Kidney epithelial cell (primary cell): ENCODE results near the gene CALN1. TPM values are rescaled to one million over a fixed set of nuclear protein-coding genes. Genes with fewer than 3 reads are reported as not detected.

Experiments
- DNase-seq: peaks from one replicate; pipeline ENCODE4 v3.0.0-alpha.2; 2010; ENCODE audit warnings: low read depth
- H3K27me3 ChIP-seq: 2 replicates; pipeline ENCODE4 v1.6.0; 2011; ENCODE audit warnings: low read length; ENCODE audit not compliant: control insufficient read depth, insufficient read depth
- H3K36me3 ChIP-seq: 2 replicates; pipeline ENCODE4 v1.5.1; 2011; ENCODE audit warnings: low read length; ENCODE audit not compliant: control insufficient read depth, insufficient read depth
- H3K4me3 ChIP-seq: 2 replicates; pipeline ENCODE4 v1.5.1; 2011; ENCODE audit warnings: low read depth, mild to moderate bottlenecking, control low read depth, low read length
- total RNA-seq: library from RNA; depleted of rRNA; stranded (reverse); fragments of >200 nt; gene quantifications from 2 replicates; pipeline ENCODE4 v1.2.3, GENCODE V29; 2015
- TF ChIP-seq, protein P1 (sequence below): IDR thresholded peaks from 2 replicates; pipeline ENCODE4 v1.5.1; 2011; ENCODE audit warnings: mild to moderate bottlenecking, moderate library complexity, low read length, control low read depth, inconsistent platforms; ENCODE audit not compliant: insufficient read depth, poor library complexity, severe bottlenecking

CALN1 gene
- total RNA-seq, 1 donor from 2014 or later: not detected

GRCh38 chr7:71995111-71995510, 417.0 kb downstream of the CALN1 start:
- Histone ChIP-seq H3K27me3 (no peaks in the 10 kb centered on the region), H3K36me3 (no peaks in the 10 kb centered on the region), H3K4me3 (no peak overlapping the region)

GRCh38 chr7:71991586-71991985, 420.6 kb downstream of the CALN1 start:
- H3K4me3 ChIP-seq: no peak overlapping the region
- no peaks in the 10 kb centered on the region for H3K36me3 ChIP-seq
- no peaks in the 10 kb centered on the region for H3K27me3 ChIP-seq
- TF ChIP-seq, protein P1, sequence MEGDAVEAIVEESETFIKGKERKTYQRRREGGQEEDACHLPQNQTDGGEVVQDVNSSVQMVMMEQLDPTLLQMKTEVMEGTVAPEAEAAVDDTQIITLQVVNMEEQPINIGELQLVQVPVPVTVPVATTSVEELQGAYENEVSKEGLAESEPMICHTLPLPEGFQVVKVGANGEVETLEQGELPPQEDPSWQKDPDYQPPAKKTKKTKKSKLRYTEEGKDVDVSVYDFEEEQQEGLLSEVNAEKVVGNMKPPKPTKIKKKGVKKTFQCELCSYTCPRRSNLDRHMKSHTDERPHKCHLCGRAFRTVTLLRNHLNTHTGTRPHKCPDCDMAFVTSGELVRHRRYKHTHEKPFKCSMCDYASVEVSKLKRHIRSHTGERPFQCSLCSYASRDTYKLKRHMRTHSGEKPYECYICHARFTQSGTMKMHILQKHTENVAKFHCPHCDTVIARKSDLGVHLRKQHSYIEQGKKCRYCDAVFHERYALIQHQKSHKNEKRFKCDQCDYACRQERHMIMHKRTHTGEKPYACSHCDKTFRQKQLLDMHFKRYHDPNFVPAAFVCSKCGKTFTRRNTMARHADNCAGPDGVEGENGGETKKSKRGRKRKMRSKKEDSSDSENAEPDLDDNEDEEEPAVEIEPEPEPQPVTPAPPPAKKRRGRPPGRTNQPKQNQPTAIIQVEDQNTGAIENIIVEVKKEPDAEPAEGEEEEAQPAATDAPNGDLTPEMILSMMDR: no peak
- no peak for DNase-seq

More at GRCh38 chr7:71995111-71995510, 417.0 kb downstream of the CALN1 start:
- TF ChIP-seq, protein P1: no peak
- no peak for DNase-seq

GRCh38 chr7:71990138-71990462, 422.0 kb downstream of the CALN1 start:
- H3K27me3 ChIP-seq: no peaks in the 10 kb centered on the region
- no peak overlapping the region for H3K4me3 ChIP-seq
- no peak for DNase-seq
- TF ChIP-seq, protein P1: no peak
- no peaks in the 10 kb centered on the region for H3K36me3 ChIP-seq

- no peak for DNase-seq
- TF ChIP-seq, protein P1: no peak
- Histone ChIP-seq H3K36me3 (no peaks in the 10 kb centered on the region), H3K27me3 (no peaks in the 10 kb centered on the region), H3K4me3 (no peak overlapping the region)
Observed at GRCh38 chr7:71988201-71988600, 423.9 kb downstream of the CALN1 start.

GRCh38 chr7:71987200-71987767, 424.9 kb downstream of the CALN1 start:
- no peaks in the 10 kb centered on the region for H3K36me3 ChIP-seq
- H3K27me3 ChIP-seq: no peaks in the 10 kb centered on the region

More at GRCh38 chr7:71987200-71987767, 424.9 kb downstream of the CALN1 start:
- H3K4me3 ChIP-seq: no peak overlapping the region
- TF ChIP-seq, protein P1: no peak
- DNase-seq: no peak
